Measurements from ENCODE around the gene DGKD.

DGKD gene

DNA sequence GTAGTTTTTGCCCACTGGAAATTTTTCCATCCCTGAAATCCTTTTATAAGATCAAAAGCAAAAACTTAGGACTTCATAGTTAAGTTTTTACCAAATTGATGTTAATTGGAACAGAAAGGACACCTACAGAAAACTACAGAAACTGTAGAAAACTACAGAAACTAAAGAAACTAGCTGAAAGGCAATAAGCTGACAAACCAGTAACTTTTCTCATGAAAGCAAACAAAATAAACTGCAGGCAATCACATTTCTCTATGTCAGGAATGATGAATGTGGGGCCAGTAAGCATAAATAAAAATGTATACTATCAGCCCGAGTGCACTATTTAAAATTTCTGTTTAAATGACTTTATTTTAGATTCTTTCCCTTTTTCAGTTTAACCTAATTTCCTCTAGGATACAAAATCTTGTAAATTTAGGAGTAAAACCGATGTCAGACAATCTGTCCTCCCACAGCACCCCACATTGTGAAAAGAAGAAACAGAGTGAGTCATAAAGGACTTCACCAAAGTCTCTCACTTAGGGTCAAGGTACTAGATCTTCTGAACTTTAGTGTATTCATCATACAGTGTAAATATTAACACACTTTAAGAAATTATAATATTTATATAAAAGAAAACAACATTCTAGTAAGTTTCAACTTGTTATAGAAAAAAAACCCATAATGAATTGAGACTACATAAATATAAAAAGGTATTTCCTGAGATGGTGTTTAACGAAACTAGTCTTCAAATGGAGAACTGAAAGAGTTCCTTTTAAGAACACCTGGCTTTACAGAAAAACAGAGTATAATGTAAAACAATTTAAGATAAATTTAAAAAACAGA lies 165.7 kb downstream of the DGKD start:
- no peak for DNase-seq

All from hippocampal formation (tissue), 2 donors.